HG02840 (cell line): ENCODE measurements around the gene VCL.
"Not testable (repeated sequence)": the region's sequence is repeated elsewhere in the genome, so short reads cannot be mapped to it uniquely, and the experiment has no call there.

Experiments used
- ATAC-seq: cut with Tn5 transposase; IDR thresholded peaks from one replicate; pipeline ENCODE4 v1.9.1; 2021; ENCODE audit warnings: mild to moderate bottlenecking, moderate library complexity, moderate number of reproducible peaks; ENCODE audit not compliant: unreplicated experiment, low FRiP score

VCL gene

GRCh38 chr10:74000892-74001669 lies 3.2 kb downstream of the VCL start:
- no peak for ATAC-seq

- no peak for ATAC-seq
Measured at GRCh38 chr10:74006269-74006668, 8.4 kb downstream of the VCL start.

- ATAC-seq, result no peak
Measured at GRCh38 chr10:74008212-74008731, 10.4 kb downstream of the VCL start.

- no peak for ATAC-seq
Measured at GRCh38 chr10:74011017-74011416, 13.1 kb downstream of the VCL start.

GRCh38 chr10:74011770-74012169 lies 13.9 kb downstream of the VCL start:
- no peak for ATAC-seq

- no peak for ATAC-seq
Measured at GRCh38 chr10:74012480-74012879, 14.6 kb downstream of the VCL start.

- no peak for ATAC-seq
Measured at GRCh38 chr10:74013004-74013403, 15.1 kb downstream of the VCL start.

- ATAC-seq, result not testable (repeated sequence)
Measured at GRCh38 chr10:74014574-74014973, 16.7 kb downstream of the VCL start.

- no peak for ATAC-seq
Measured at GRCh38 chr10:74018241-74018640, 20.3 kb downstream of the VCL start.

GRCh38 chr10:74021248-74022055 lies 23.5 kb downstream of the VCL start:
- no peak for ATAC-seq

- no peak for ATAC-seq
Measured at GRCh38 chr10:74022926-74023629, 25.2 kb downstream of the VCL start.

GRCh38 chr10:74024600-74024999 lies 26.7 kb downstream of the VCL start:
- ATAC-seq, result no peak

- ATAC-seq, result no peak
Measured at GRCh38 chr10:74025380-74025978, 27.6 kb downstream of the VCL start.

GRCh38 chr10:74026428-74027015 lies 28.6 kb downstream of the VCL start:
- ATAC-seq, result no peak

- no peak for ATAC-seq
Measured at GRCh38 chr10:74027702-74028101, 29.8 kb downstream of the VCL start.

- no peak for ATAC-seq
Measured at GRCh38 chr10:74029943-74030342, 32.0 kb downstream of the VCL start.

GRCh38 chr10:74032208-74032607 lies 34.3 kb downstream of the VCL start:
- ATAC-seq, result not testable (repeated sequence)

GRCh38 chr10:74032900-74033655 lies 35.2 kb downstream of the VCL start:
- no peak for ATAC-seq

GRCh38 chr10:74033702-74034101 lies 35.8 kb downstream of the VCL start:
- no peak for ATAC-seq
